GM10266 (cell line): ENCODE results near the gene NAMPT.

Experiments
- DNase-seq: peaks from one replicate; pipeline ENCODE4 v3.0.0; 2012; ENCODE audit errors: extremely low spot score
- CTCF ChIP-seq: IDR thresholded peaks from 2 replicates; pipeline ENCODE4 v1.5.1; 2012; ENCODE audit warnings: mild to moderate bottlenecking, low read depth; ENCODE audit not compliant: control insufficient read depth, insufficient read depth; ENCODE audit errors: missing control alignments

NAMPT gene

GRCh38 chr7:106281127-106281526 is 3.7 kb downstream of the NAMPT start:
- no peak for TF ChIP-seq CTCF

DNA sequence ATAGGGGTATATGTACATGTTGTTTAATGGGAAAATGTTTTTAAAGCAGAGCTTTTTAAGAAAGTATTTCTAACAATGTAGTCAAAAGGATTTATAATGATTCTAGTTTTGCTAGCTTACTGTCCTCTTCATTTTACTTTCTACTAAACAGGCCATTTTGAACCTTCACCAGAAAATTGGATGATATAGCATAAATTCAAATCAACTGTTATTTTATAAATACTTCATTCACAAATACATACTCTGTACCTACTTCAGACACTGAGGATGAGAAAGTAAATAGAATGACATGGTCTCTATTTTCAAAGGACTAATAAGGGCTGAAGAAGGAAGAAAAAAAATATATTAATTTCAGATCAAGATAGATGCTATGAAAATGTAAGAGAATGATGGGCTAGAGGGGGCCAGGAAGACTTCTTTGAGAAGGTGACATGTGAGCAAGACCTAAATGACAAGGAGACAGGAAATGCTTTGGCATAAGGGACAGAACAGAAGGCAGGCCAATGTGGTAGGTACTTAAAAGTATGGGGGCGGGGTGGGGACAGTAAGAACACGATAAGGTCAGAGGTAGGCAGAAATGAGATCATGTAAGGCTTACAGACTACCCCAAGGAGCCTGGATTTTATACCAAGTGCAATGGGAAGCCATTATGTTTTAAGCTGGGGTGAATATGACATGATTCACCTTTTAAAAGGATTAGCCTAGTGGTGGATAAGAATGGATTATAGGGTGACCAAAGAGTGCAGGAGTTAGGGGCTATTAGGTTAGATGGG is 5.2 kb downstream of the NAMPT start:
- no peak for DNase-seq
- no peak for TF ChIP-seq CTCF

More at GRCh38 chr7:106281127-106281526, 3.7 kb downstream of the NAMPT start:
- DNase-seq, result no peak

DNA sequence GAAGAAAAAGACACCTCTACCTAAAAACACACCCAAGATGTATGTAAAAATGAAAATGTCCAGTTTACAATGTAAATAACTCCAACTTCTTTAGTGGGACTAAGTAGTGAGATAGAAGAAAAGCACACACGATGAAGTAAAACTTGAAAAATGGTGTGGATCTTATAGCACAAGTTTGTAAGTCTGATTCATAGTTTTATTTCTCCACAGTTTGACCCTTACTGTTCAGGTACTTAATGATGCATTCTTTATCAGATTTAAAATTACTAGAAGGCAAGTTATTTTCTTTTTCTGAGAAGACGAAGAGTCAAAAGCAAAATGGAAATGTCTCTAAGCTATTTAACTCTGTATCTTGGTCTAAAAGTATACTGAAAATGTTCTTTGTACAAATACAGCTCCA is 6.1 kb downstream of the NAMPT start:
- no peak for TF ChIP-seq CTCF
- no peak for DNase-seq

DNA sequence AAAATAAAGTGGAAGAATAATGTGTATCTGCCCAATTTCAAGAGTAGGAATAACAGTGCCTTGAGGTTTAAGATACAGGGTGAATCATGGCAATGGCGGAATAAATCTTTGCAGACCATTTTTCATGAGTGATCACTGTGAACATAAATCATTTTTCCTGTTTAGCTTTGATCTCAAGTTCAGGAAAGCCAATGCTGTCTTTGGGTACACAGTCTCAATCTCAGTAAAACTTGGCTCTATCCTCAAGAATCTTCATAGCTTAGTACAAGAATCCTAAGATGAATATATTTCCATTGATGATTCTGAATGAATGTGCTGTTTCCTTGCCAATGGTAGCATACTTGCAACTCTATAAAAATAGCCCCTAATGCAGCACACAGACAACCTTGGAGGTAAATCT is 6.8 kb downstream of the NAMPT start:
- DNase-seq, result no peak

GRCh38 chr7:106276513-106276912 is 8.3 kb downstream of the NAMPT start:
- no peak for TF ChIP-seq CTCF
- no peak for DNase-seq

More for the DNA sequence above, 6.8 kb downstream of the NAMPT start:
- no peak for TF ChIP-seq CTCF

DNA sequence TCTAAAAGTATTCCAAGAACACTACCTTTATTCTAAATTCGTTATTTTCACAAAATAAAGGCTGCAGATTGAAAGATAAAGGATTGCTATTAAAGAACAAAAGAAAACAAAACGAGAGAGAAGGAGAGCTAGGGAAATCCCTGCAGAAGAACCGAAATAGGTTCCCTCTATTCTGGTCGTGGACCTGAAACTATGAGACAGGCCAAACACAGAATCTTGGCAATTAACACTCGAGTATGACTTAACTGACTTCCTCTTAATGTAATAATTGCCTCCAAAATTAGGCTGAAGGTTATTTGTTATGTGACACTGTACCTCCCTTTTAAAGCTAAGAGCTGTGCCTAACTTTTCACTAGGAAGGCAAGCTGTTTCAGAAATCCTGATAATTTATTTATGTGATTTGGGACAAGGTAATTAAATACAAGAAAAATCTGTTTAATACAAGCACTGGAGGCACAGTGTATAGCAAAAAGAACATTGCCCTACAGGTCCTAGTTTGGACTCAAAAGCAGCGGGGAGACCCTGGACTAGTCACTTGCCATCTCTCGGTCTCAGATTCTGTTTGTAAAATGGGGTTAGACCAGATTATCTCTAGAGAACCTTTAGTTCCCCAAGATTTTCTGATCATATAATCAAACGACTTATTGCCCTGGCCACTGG is 11.6 kb downstream of the NAMPT start:
- no peak for TF ChIP-seq CTCF
- DNase-seq, result peak; percentile 43
